Right cardiac atrium (tissue), 5 donors: Measurements from ENCODE around the gene EIF4EBP2. TPM values are rescaled to one million over a fixed set of nuclear protein-coding genes. Genes with fewer than 3 reads are reported as not detected.

Source experiments
- ATAC-seq, 2 donors: fragments of 200-7000 bp; cut with Tn5 transposase; one replicate each; pipeline versions ENCODE4 v1.8.0 to v1.9.1; 2020; ENCODE audit warnings: moderate library complexity in 2 of 2, mild to moderate bottlenecking in 1 of 2
- DNase-seq, 3 donors: peaks; one replicate each; pipeline ENCODE4 v3.0.0-alpha.2; 2020
- H3K27ac ChIP-seq: one replicate; pipeline ENCODE4 v1.5.1; 2013; ENCODE audit warnings: mild to moderate bottlenecking, low read length, control low read depth, moderate library complexity
- H3K27me3 ChIP-seq: one replicate; pipeline ENCODE4 v1.6.1; 2013; ENCODE audit not compliant: control insufficient read depth, insufficient read depth
- H3K4me1 ChIP-seq: one replicate; pipeline ENCODE4 v1.6.1; 2013; ENCODE audit warnings: low read length; ENCODE audit not compliant: control insufficient read depth, insufficient read depth
- H3K4me3 ChIP-seq: one replicate; pipeline ENCODE4 v1.5.1; 2013; ENCODE audit warnings: low read length, control low read depth
- H3K9me3 ChIP-seq: one replicate; pipeline ENCODE4 v1.6.1; 2013; ENCODE audit warnings: low read length; ENCODE audit not compliant: control insufficient read depth
- WGBS: extraction: QIAGEN DNeasy Blood & Tissue Kit; methylation state at CpG from one replicate; pipeline ENCODE4 v1.1.7; 2013; 5-methylcytosine and 5-hydroxymethylcytosine counted together
- intact Hi-C, 4 donors: fragments of 100-400 bp; cut with DNase I; formaldehyde crosslinking; loops; one replicate each; pipeline versions ENCODE4 v1.11.0 to v1.14.0; 2022 to 2023
- polyA plus RNA-seq: library from polyadenylated mRNA; stranded (reverse); fragments of 200-250 nt; gene quantifications from one replicate; pipeline ENCODE4 v1.2.3, GENCODE V29; 2013
- total RNA-seq, 4 donors: library from RNA; stranded (reverse); fragmentation: NEBNext Ultra II Directional; extraction: Animal tissue kit (Norgen Biotek cat#: 25700); gene quantifications; one replicate each; pipeline ENCODE4 v1.2.1, GENCODE V29; 2021
- donor health status: healthy with polysubstance abuse.
- donor health status: DM: no; HTN: yes; CAD: no.
- donor health status: DM: no; HTN: no; CAD: no.
- donor health status: DM: no; HTN: yes; CAD: no; lungs with severe emphysema.
- donor health status: DM: yes; HTN: yes; CAD: no.

Gene EIF4EBP2
- total and polyA plus RNA-seq, 5 donors = 29.6 to 91.1 (median 77.5) TPM

- no peaks in the 10 kb centered on the region for H3K27me3 ChIP-seq
- 11% methylated on average over 4 of the region's 4 CpGs for WGBS
- ATAC-seq (peak; percentile 66 to 79), DNase-seq (peak; percentile 88 to 95 (median 91))
- H3K4me1 ChIP-seq = peaks cover 7% of the 10 kb centered on the region
- H3K9me3 ChIP-seq = no peaks in the 10 kb centered on the region
- no peak overlapping the region for H3K4me3 ChIP-seq
- no peak overlapping the region for H3K27ac ChIP-seq
- intact Hi-C loops = loop anchor here in 3 of 4 donors (5.0 to 10.0 kb wide), 3 partner anchors 80 to 295 kb away; no protein-coding TSS in a partner anchor
These were observed 58.5 kb downstream of the EIF4EBP2 start for GRCh38 chr10:70462349-70462984.

DNA sequence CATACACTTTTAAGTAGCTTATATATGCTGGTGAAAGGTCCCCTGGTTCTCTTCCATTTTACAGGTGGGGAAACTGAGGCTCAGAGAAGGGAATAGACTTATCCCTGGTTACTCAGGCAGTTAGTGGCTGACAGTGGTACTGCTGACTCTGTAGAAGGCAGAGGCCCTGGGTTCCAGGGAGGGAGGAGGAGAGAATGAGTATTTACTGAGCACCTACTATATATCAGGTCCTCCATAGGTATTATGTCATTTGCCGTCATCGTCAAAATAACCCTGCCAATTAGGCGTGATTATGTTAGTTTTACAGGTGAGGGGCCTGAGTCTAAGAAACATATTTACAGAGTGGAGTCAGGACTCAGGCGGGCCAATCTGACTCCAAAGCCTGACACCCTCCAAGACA is 61.3 kb downstream of the EIF4EBP2 start:
- H3K9me3 ChIP-seq = no peaks in the 10 kb centered on the region
- no peak overlapping the region for H3K27ac ChIP-seq
- DNase-seq = no peak
- intact Hi-C loops = loop anchor here in 3 of 4 donors (5.0 to 10.0 kb wide), 2 partner anchors 72 to 290 kb away; no protein-coding TSS in a partner anchor
- H3K4me3 ChIP-seq = no peak overlapping the region
- 96% methylated on average over 4 of the region's 4 CpGs for whole genome bisulfite sequencing
- peaks cover 4% of the 10 kb centered on the region for H3K4me1 ChIP-seq
- ATAC-seq = no peak
- H3K27me3 ChIP-seq = no peaks in the 10 kb centered on the region

DNA sequence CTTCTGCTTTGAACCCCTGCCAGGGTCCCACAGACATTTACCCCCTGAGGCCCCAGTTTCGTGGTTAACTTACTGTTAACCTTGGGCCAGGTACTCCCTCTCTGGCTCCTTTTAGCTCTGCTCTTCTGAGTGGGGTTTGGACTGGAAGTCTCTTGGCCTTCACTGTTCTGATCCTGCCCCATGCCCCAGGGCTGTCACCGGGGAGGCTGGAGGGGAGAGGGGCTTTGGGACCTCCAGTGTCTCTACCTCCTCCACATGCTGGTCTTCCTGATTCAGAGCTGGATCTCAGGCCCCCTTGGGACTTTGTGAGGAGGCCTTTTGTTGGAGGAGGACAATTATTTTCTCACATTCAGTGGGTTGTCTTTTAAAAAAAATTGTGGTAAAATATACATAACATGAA is 61.9 kb downstream of the EIF4EBP2 start:
- intact Hi-C loops = loop anchor here in 3 of 4 donors (5.0 to 10.0 kb wide), 2 partner anchors 71 to 289 kb away; no protein-coding TSS in a partner anchor
- DNase-seq (no peak), ATAC-seq (no peak)
- Histone ChIP-seq H3K4me1 (peaks cover 4% of the 10 kb centered on the region), H3K27ac (no peak overlapping the region), H3K4me3 (no peak overlapping the region), H3K27me3 (no peaks in the 10 kb centered on the region), H3K9me3 (no peaks in the 10 kb centered on the region)
- WGBS = 89% methylated on average over 2 of the region's 2 CpGs

DNA sequence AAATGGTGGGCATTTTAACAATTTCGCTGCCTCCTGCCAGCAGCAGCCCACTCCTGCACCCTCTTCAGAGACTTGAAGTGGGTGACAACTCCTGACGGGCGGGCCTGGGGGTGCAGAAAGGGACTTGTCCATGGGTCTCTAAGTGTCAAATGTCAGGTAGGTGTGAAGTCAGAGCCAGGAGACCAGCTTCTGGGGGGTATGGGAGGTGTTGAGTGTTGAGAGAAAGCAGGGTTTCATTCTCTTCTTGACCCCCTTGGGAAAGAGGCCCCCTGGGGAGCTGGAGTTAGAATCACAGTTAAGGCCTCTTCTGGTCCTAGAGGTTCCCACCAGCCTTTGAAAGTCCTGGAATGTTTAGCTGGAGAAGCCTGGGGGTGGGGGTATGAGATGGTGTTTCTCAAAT is 63.0 kb downstream of the EIF4EBP2 start:
- peaks cover 4% of the 10 kb centered on the region for H3K4me1 ChIP-seq
- intact Hi-C loops = loop anchor here in 3 of 4 donors (5.0 to 10.0 kb wide), 2 partner anchors 70 to 288 kb away; no protein-coding TSS in a partner anchor
- no peaks in the 10 kb centered on the region for H3K9me3 ChIP-seq
- DNase-seq = no peak
- ATAC-seq = no peak
- no peak overlapping the region for H3K27ac ChIP-seq
- no peaks in the 10 kb centered on the region for H3K27me3 ChIP-seq
- WGBS = 74% methylated on average over 3 of the region's 3 CpGs
- H3K4me3 ChIP-seq = no peak overlapping the region

DNA sequence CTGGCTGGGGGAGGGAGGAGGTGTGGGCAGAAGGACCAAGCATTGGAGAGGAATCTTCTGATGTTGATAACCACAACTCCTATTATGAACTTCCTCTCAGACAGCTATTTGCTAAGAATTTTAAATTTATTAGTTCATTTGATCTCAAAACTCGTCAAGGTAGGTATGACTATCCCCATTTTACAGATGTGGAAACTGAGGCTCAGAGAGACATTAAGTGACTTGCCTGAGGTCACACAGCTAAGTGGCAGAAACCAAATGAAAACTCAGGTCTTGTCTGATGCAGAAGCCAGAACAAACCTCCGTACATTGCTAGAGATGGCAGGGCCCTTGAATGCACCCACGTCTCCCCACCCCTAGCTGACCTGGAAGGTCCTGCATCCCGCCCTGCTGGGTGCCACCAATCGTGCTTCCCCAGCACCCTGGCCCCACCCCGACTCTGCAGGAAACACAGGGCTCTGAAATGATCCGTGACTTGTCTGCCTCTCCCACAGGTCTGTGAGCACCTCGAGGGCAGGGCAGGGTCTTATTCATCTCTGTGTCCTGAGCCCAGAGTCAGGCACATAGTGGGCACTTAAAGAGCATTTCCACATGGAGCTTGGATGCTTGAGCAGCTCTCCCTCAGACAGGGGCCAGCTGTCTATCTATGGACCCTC is 69.0 kb downstream of the EIF4EBP2 start:
- H3K9me3 ChIP-seq = no peaks in the 10 kb centered on the region
- no peak overlapping the region for H3K4me3 ChIP-seq
- intact Hi-C loops = no loop called here
- H3K4me1 ChIP-seq = no peaks in the 10 kb centered on the region
- H3K27me3 ChIP-seq = no peaks in the 10 kb centered on the region
- ATAC-seq (no peak), DNase-seq (no peak)
- no peak overlapping the region for H3K27ac ChIP-seq
- WGBS = 87% methylated on average over 8 of the region's 8 CpGs

DNA sequence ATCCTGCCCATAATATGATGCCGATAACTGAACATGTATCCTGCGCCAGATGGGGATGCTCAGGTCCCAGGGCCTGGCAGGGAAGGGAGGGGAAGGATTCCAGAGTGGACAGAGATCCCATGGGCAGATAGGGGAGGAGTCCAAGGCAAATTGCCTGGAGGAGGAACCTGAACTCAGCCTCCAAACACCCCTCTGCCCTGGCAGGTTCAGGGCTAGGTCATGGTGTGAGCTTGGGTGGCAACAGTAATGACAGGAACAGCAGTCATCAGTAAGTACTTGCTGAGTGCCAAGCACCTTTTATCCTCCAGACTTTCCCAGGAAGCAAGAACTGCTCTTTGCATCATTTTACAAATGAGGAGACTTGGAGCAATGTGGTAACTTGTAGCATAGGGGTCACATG is 70.8 kb downstream of the EIF4EBP2 start:
- no peaks in the 10 kb centered on the region for H3K4me1 ChIP-seq
- intact Hi-C loops = no loop called here
- no peak overlapping the region for H3K4me3 ChIP-seq
- WGBS = 91% methylated on average over 2 of the region's 2 CpGs
- no peaks in the 10 kb centered on the region for H3K9me3 ChIP-seq
- DNase-seq (no peak), ATAC-seq (no peak)
- H3K27me3 ChIP-seq = no peaks in the 10 kb centered on the region
- no peak overlapping the region for H3K27ac ChIP-seq

- 91% methylated on average over 8 of the region's 8 CpGs for WGBS
- Histone ChIP-seq H3K4me3 (no peak overlapping the region), H3K27ac (no peak overlapping the region), H3K27me3 (no peaks in the 10 kb centered on the region), H3K9me3 (no peaks in the 10 kb centered on the region), H3K4me1 (peaks cover 4% of the 10 kb centered on the region)
- no peak for DNase-seq
- intact Hi-C loops = no loop called here
- no peak for ATAC-seq
These were observed 71.7 kb downstream of the EIF4EBP2 start for GRCh38 chr10:70475661-70476060.

DNA sequence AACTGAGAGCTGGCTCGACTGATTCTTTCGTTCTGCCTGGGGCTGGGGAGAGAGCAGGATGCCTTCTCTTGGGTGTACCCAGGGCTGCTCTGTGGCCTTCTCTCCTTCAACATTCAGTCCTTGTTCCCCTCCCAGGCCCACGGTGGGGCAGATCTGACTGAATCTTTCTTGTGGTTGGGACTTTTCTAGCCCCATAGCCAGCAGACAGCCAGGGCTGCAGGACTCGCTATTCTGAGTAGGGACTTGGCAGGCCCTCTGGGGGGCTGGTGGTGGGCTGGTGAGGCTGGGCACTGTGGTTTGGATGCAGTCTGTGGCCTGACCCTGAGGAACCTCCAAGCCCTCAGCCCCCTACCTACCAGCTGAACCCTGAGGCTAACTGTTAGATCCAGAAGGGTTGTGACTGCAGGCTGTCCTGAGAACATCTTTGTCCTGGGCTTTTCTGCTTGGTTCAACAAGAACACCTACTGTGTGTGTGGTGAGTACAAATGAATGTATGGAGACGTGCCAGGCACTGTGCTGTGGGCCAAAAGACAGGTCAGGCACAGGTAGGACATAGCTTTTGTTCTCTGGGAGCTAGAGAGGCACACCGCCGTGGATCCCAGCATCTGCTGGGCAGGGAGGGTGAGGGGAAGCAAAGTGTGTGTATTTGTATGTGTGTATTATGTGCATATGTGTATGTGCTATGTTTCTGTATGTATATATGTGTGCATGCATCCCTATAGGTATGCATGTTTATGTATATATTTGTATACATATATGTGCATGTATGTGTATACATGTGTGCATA is 72.5 kb downstream of the EIF4EBP2 start:
- Histone ChIP-seq H3K4me3 (no peak overlapping the region), H3K4me1 (peaks cover 5% of the 10 kb centered on the region), H3K9me3 (no peaks in the 10 kb centered on the region), H3K27ac (no peak overlapping the region), H3K27me3 (no peaks in the 10 kb centered on the region)
- ATAC-seq (no peak), DNase-seq (no peak)
- 70% methylated on average over 7 of the region's 7 CpGs for WGBS
- intact Hi-C loops = no loop called here

GRCh38 chr10:70477661-70478162 is 73.8 kb downstream of the EIF4EBP2 start:
- DNase-seq = peak in 2 of 3 donors; percentile 66 to 76
- WGBS = 15% methylated on average over 27 of the region's 27 CpGs
- Histone ChIP-seq H3K27ac (no peak overlapping the region), H3K9me3 (no peaks in the 10 kb centered on the region), H3K4me1 (peaks cover 14% of the 10 kb centered on the region), H3K27me3 (no peaks in the 10 kb centered on the region), H3K4me3 (peak overlapping the region; percentile 70)
- ATAC-seq = peak; percentile 1 to 44
- intact Hi-C loops = no loop called here
